Measurements from ENCODE around the gene MCRS1. TPM values are rescaled to one million over a fixed set of nuclear protein-coding genes. Genes with fewer than 3 reads are reported as not detected.

The MCRS1 gene
- total and polyA plus RNA-seq, 4 donors = 35.6 to 55.8 (median 49.0) TPM

GRCh38 chr12:49547090-49547690 lies 20.8 kb downstream of the MCRS1 start:
- ATAC-seq (ENCODE audit: insufficient read depth, low FRiP score) = no peak

GRCh38 chr12:49546481-49546880 lies 21.5 kb downstream of the MCRS1 start:
- no peaks in the 10 kb centered on the region for H3K36me3 ChIP-seq (ENCODE audit: control insufficient read depth in 4 of 4, insufficient read depth in 4 of 4, low read length in 4 of 4)
- H3K9ac ChIP-seq (ENCODE audit: insufficient read depth in 1 of 2, low read length in 2 of 2) = no peak overlapping the region
- peaks cover 0 to 14% (median 7%) of the 10 kb centered on the region in 5 donors for H3K4me1 ChIP-seq (ENCODE audit: control insufficient read depth in 5 of 5, insufficient read depth in 5 of 5, low read length in 5 of 5)
- no peak overlapping the region for H3K27ac ChIP-seq (ENCODE audit: low read depth in 1 of 2, low read length in 1 of 2)
- ATAC-seq (ENCODE audit: insufficient read depth, low FRiP score) = no peak
- H3K27me3 ChIP-seq (ENCODE audit: control insufficient read depth in 3 of 3, insufficient read depth in 3 of 3, low read length in 2 of 3) = peaks cover 0 to 42% (median 23%) of the 10 kb centered on the region in 3 donors
- H3K4me3 ChIP-seq = no peak overlapping the region
- TF ChIP-seq CTCF (IDR thresholded peaks at IDR 0.05; ENCODE audit: control extremely low read depth, extremely low read depth) = no peak
- DNase-seq = no peak
- 67 to 90% methylated on average over 3 of the region's 3 CpGs for WGBS, 2 donors
- no peaks in the 10 kb centered on the region for H3K9me3 ChIP-seq (ENCODE audit: control insufficient read depth in 4 of 4, insufficient read depth in 3 of 4, low read length in 3 of 4)

More at GRCh38 chr12:49547090-49547690, 20.8 kb downstream of the MCRS1 start:
- WGBS, 2 donors = 80 to 85% methylated on average over 7 of the region's 7 CpGs
- no peak for DNase-seq
- no peaks in the 10 kb centered on the region for H3K36me3 ChIP-seq (ENCODE audit: control insufficient read depth in 4 of 4, insufficient read depth in 4 of 4, low read length in 4 of 4)
- H3K4me3 ChIP-seq = no peak overlapping the region
- peaks cover 0 to 42% (median 21%) of the 10 kb centered on the region in 3 donors for H3K27me3 ChIP-seq (ENCODE audit: control insufficient read depth in 3 of 3, insufficient read depth in 3 of 3, low read length in 2 of 3)
- H3K27ac ChIP-seq (ENCODE audit: low read depth in 1 of 2, low read length in 1 of 2) = no peak overlapping the region
- no peaks in the 10 kb centered on the region for H3K9me3 ChIP-seq (ENCODE audit: control insufficient read depth in 4 of 4, insufficient read depth in 3 of 4, low read length in 3 of 4)
- no peak for TF ChIP-seq CTCF (IDR thresholded peaks at IDR 0.05; ENCODE audit: control extremely low read depth, extremely low read depth)
- H3K4me1 ChIP-seq (ENCODE audit: control insufficient read depth in 5 of 5, insufficient read depth in 5 of 5, low read length in 5 of 5) = peaks cover 0 to 14% (median 7%) of the 10 kb centered on the region in 5 donors
- no peak overlapping the region for H3K9ac ChIP-seq (ENCODE audit: insufficient read depth in 1 of 2, low read length in 2 of 2)

- peaks cover 0 to 44% (median 23%) of the 10 kb centered on the region in 3 donors for H3K27me3 ChIP-seq (ENCODE audit: control insufficient read depth in 3 of 3, insufficient read depth in 3 of 3, low read length in 2 of 3)
- ATAC-seq (ENCODE audit: insufficient read depth, low FRiP score) (no peak), DNase-seq (no peak)
- no peak overlapping the region for H3K4me3 ChIP-seq
- H3K9ac ChIP-seq (ENCODE audit: insufficient read depth in 1 of 2, low read length in 2 of 2) = no peak overlapping the region
- H3K36me3 ChIP-seq (ENCODE audit: control insufficient read depth in 4 of 4, insufficient read depth in 4 of 4, low read length in 4 of 4) = no peaks in the 10 kb centered on the region
- no peak for TF ChIP-seq CTCF (IDR thresholded peaks at IDR 0.05; ENCODE audit: control extremely low read depth, extremely low read depth)
- H3K27ac ChIP-seq (ENCODE audit: low read depth in 1 of 2, low read length in 1 of 2) = no peak overlapping the region
- WGBS, 2 donors = 77 to 90% methylated on average over 4 of the region's 4 CpGs
- no peaks in the 10 kb centered on the region for H3K9me3 ChIP-seq (ENCODE audit: control insufficient read depth in 4 of 4, insufficient read depth in 3 of 4, low read length in 3 of 4)
- peaks cover 0 to 14% (median 7%) of the 10 kb centered on the region in 5 donors for H3K4me1 ChIP-seq (ENCODE audit: control insufficient read depth in 5 of 5, insufficient read depth in 5 of 5, low read length in 5 of 5)
These were observed 22.1 kb downstream of the MCRS1 start for GRCh38 chr12:49545815-49546214.

Measured in lung (tissue), 12 donors.